ENCODE data around the gene GUCY1A2.
"Not testable (repeated sequence)": the region's sequence is repeated elsewhere in the genome, so short reads cannot be mapped to it uniquely, and the experiment has no call there.

The GUCY1A2 gene

GRCh38 chr11:106834567-106834966 is 183.7 kb downstream of the GUCY1A2 start:
- Histone ChIP-seq H3K36me3 (replicated peaks) (no peaks in the 10 kb centered on the region), H3K27ac (no peak overlapping the region), H3K27me3 (replicated peaks) (no peaks in the 10 kb centered on the region), H3K4me3 (ENCODE audit: low read depth, low read length) (no peak overlapping the region)
- in situ Hi-C loops (cut with HindIII; ENCODE audit: low pct_ligation_motif_present, low sequenced_read_pairs), result no loop called here
- TF ChIP-seq, protein P1, sequence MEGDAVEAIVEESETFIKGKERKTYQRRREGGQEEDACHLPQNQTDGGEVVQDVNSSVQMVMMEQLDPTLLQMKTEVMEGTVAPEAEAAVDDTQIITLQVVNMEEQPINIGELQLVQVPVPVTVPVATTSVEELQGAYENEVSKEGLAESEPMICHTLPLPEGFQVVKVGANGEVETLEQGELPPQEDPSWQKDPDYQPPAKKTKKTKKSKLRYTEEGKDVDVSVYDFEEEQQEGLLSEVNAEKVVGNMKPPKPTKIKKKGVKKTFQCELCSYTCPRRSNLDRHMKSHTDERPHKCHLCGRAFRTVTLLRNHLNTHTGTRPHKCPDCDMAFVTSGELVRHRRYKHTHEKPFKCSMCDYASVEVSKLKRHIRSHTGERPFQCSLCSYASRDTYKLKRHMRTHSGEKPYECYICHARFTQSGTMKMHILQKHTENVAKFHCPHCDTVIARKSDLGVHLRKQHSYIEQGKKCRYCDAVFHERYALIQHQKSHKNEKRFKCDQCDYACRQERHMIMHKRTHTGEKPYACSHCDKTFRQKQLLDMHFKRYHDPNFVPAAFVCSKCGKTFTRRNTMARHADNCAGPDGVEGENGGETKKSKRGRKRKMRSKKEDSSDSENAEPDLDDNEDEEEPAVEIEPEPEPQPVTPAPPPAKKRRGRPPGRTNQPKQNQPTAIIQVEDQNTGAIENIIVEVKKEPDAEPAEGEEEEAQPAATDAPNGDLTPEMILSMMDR (IDR thresholded peaks at IDR 0.05; ENCODE audit: low read depth, low read length, missing control alignments), result no peak
- DNase-seq, result no peak

GRCh38 chr11:106828976-106829375 is 189.3 kb downstream of the GUCY1A2 start:
- Histone ChIP-seq H3K27me3 (replicated peaks) (no peaks in the 10 kb centered on the region), H3K36me3 (replicated peaks) (no peaks in the 10 kb centered on the region), H3K4me3 (ENCODE audit: low read depth, low read length) (no peak overlapping the region), H3K27ac (no peak overlapping the region)
- TF ChIP-seq, protein P1 (IDR thresholded peaks at IDR 0.05; ENCODE audit: low read depth, low read length, missing control alignments), result no peak
- in situ Hi-C loops (cut with HindIII; ENCODE audit: low pct_ligation_motif_present, low sequenced_read_pairs), result no loop called here
- DNase-seq, result no peak

DNA sequence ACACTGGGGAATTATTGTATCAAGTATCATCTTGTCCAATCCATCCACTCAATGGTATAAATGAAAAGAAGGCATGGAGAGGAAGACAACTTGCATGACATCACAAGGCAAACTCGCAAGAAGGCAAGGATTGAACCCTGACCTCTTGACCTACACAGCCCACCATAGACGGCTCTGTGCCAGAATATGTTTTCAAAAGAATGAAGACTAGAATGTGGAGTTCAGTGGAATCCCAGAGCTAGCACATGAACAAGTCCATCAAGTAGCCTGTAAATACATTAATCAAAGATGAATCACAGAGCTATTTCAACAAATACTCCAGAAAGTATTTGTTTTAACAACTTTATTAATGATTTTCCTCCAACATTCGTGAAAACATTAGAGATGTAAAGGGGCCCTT is 189.7 kb downstream of the GUCY1A2 start:
- Histone ChIP-seq H3K27ac (no peak overlapping the region), H3K27me3 (replicated peaks) (no peaks in the 10 kb centered on the region), H3K4me3 (ENCODE audit: low read depth, low read length) (no peak overlapping the region), H3K36me3 (replicated peaks) (no peaks in the 10 kb centered on the region)
- peak; percentile 0 for DNase-seq
- in situ Hi-C loops (cut with HindIII; ENCODE audit: low pct_ligation_motif_present, low sequenced_read_pairs), result no loop called here
- TF ChIP-seq, protein P1 (IDR thresholded peaks at IDR 0.05; ENCODE audit: low read depth, low read length, missing control alignments), result no peak

DNA sequence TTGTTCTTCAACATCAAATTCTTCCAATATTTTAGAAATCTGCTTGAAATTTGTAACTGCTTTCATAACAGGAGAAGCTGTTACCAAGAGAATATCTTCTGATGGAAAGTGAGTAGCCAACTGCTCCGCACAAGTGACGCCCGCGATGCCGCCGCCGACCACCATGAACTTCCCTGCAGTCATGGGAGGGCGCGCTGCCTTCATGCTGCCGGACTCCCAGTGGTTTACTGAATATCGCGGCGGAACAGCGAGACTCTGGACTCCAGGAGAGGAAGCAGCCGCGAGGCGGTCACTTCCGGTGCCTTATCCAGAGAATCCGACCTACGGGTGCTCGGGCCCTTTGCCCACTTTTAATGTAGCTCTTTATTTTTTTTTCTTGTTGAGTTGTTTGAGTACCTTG is 190.6 kb downstream of the GUCY1A2 start:
- no peak overlapping the region for H3K4me3 ChIP-seq (ENCODE audit: low read depth, low read length)
- no peak for DNase-seq
- H3K27me3 ChIP-seq (replicated peaks), result no peaks in the 10 kb centered on the region
- no peak overlapping the region for H3K27ac ChIP-seq
- H3K36me3 ChIP-seq (replicated peaks), result no peaks in the 10 kb centered on the region
- in situ Hi-C loops (cut with HindIII; ENCODE audit: low pct_ligation_motif_present, low sequenced_read_pairs), result no loop called here
- TF ChIP-seq, protein P1 (IDR thresholded peaks at IDR 0.05; ENCODE audit: low read depth, low read length, missing control alignments), result no peak

DNA sequence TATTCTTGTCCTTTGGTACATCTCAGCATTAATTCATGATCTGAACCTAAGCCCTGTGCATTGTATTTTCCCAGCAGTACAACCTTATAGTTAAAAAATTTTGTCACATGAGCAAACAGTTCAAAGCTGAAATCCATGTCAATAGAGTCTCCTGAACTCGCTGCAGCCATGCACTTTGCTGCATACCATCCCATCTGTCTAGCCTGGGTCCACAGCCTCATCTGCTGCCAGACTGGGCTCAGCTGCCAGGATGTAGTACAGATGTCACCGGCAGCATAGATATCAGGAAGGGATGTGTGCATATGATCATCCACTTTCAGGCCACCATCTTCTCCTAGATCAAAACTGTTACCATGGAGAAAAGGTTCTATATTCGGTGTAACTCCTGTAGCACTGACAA is 191.7 kb downstream of the GUCY1A2 start:
- DNase-seq; in situ Hi-C loops (cut with HindIII; ENCODE audit: low pct_ligation_motif_present, low sequenced_read_pairs); H3K27ac ChIP-seq; H3K4me3 ChIP-seq (ENCODE audit: low read depth, low read length); H3K27me3 ChIP-seq (replicated peaks); H3K36me3 ChIP-seq (replicated peaks): not testable (repeated sequence)

DNA sequence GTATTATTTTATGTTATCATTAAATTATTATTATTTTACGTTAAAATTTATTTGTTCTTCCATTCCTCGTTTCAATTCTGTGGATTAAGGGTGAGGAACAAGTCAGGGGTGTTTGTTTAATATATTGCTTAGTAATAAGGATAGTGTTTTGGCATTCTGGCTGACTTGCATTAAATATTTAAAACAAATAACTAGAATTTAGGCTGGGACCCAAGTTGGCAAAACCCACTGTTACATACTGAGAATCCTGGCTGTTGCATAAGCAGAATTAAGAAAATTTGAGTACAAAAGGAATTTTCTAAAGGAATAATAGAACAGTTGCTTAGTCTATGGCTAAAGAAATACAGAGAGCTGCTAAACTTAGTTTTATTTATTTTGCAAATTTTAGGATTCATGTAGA is 196.4 kb downstream of the GUCY1A2 start:
- H3K27me3 ChIP-seq (replicated peaks), result no peaks in the 10 kb centered on the region
- no peak for DNase-seq
- TF ChIP-seq, protein P1 (IDR thresholded peaks at IDR 0.05; ENCODE audit: low read depth, low read length, missing control alignments), result no peak
- in situ Hi-C loops (cut with HindIII; ENCODE audit: low pct_ligation_motif_present, low sequenced_read_pairs), result no loop called here
- H3K27ac ChIP-seq, result no peak overlapping the region
- H3K36me3 ChIP-seq (replicated peaks), result no peaks in the 10 kb centered on the region
- no peak overlapping the region for H3K4me3 ChIP-seq (ENCODE audit: low read depth, low read length)
